K562 (cell line): ENCODE results near the gene APBA2. TPM values are rescaled to one million over a fixed set of nuclear protein-coding genes. Genes with fewer than 3 reads are reported as not detected.

Experiments used
- ATAC-seq: fragments of 200-7000 bp; cut with Tn5 transposase; 3 replicates; pipeline ENCODE4 v1.9.1; 2020; ENCODE audit warnings: moderate library complexity
- BruUV-seq: library from RNA; stranded (reverse); fragments of 400-500 nt; replicated peaks from 2 replicates; lab custom pipeline; 2021; lab: Mats Ljungman, UMichigan
- CTCF ChIA-PET: fragments of 300-600 bp; formaldehyde crosslinking; extraction: SDS; loops from one replicate; lab custom pipeline; 2021; ENCODE audit warnings: low intra/inter-chr PET ratio; lab: Yijun Ruan, JAX
- POLR2A ChIA-PET: fragments of 300-600, 350-650 bp; sonication (Branson Sonifier 250); formaldehyde crosslinking; extraction: SDS; loops from one replicate; lab custom pipeline; 2021; ENCODE audit warnings: antibody characterized with exemption, inconsistent platforms; lab: Yijun Ruan, JAX
- DNase-seq, 4 experiments: peaks; one replicate each; pipeline versions ENCODE4 v3.0.0 to v3.0.0-alpha.2; 2011 to 2018; ENCODE audit warnings: low spot score in 3 of 4, mixed read lengths in 3 of 4; ENCODE audit errors: extremely low read depth in 1 of 4
- FAIRE-seq: peaks from 2 replicates; lab custom pipeline; 2011; peaks lifted over from hg19 to GRCh38; lab: Jason Lieb, UNC
- H2AFZ ChIP-seq: 2 replicates; pipeline ENCODE4 v1.6.0; 2011; ENCODE audit warnings: low read depth, low read length, control low read depth, inconsistent platforms
- H3K27ac ChIP-seq: fragments of 200-600 bp; 3 replicates; pipeline ENCODE4 v1.8.0; 2011; ENCODE audit warnings: low read depth, mild to moderate bottlenecking, control low read depth, inconsistent platforms, low read length, moderate library complexity, mixed read lengths; ENCODE audit errors: extremely low read depth
- H3K27me3 ChIP-seq, 2 experiments: fragments of 300-600 bp in 1 of 2; 2 replicates in 1 of 2; 3 replicates in 1 of 2; pipeline versions ENCODE4 v1.6.0 to v1.8.0; 2011; ENCODE audit warnings: inconsistent platforms in 2 of 2, low read length in 2 of 2, mild to moderate bottlenecking in 1 of 2, mixed read lengths in 1 of 2, moderate library complexity in 1 of 2; ENCODE audit not compliant: control insufficient read depth in 2 of 2, insufficient read depth in 2 of 2
- H3K36me3 ChIP-seq: fragments of 300-600 bp; 3 replicates; pipeline ENCODE4 v1.8.0; 2011; ENCODE audit warnings: mild to moderate bottlenecking, low read length, inconsistent platforms; ENCODE audit not compliant: control insufficient read depth, insufficient read depth
- H3K4me1 ChIP-seq, 2 experiments: fragments of 200-600 bp in 1 of 2; replicated peaks in 1 of 2; 2 replicates in 1 of 2; 3 replicates in 1 of 2; pipeline versions ENCODE4 v1.5.1 to v1.8.0; 2011; ENCODE audit warnings: inconsistent platforms in 2 of 2, low read length in 2 of 2, mild to moderate bottlenecking in 1 of 2, mixed read lengths in 1 of 2, moderate library complexity in 1 of 2; ENCODE audit not compliant: control insufficient read depth in 2 of 2, insufficient read depth in 2 of 2
- H3K4me2 ChIP-seq: 2 replicates; pipeline ENCODE4 v1.6.1; 2011; ENCODE audit warnings: low read length, control low read depth, inconsistent platforms, mixed read lengths; ENCODE audit not compliant: insufficient read depth
- H3K4me3 ChIP-seq: fragments of 200-600 bp; sonication (generic), shearing (Covaris generic); 2 replicates; pipeline ENCODE4 v1.5.1; 2016; ENCODE audit warnings: control low read depth, inconsistent platforms
- H3K79me2 ChIP-seq: fragments of 200-600 bp; 3 replicates; pipeline ENCODE4 v1.8.0; 2011; ENCODE audit warnings: low read length, inconsistent platforms; ENCODE audit not compliant: control insufficient read depth, insufficient read depth
- H3K9ac ChIP-seq, 2 experiments: 2 replicates each; pipeline versions ENCODE4 v1.6.0 to v1.6.1; 2011; ENCODE audit warnings: low read depth in 2 of 2, low read length in 2 of 2, control low read depth in 1 of 2, inconsistent platforms in 1 of 2, mild to moderate bottlenecking in 1 of 2, mixed read lengths in 1 of 2; ENCODE audit not compliant: insufficient read depth in 1 of 2
- H3K9me1 ChIP-seq: one replicate; pipeline ENCODE4 v1.6.0; 2011; ENCODE audit warnings: inconsistent platforms, mild to moderate bottlenecking, low read length, moderate library complexity; ENCODE audit not compliant: control insufficient read depth, insufficient read depth
- H3K9me3 ChIP-seq: replicated peaks from 2 replicates; pipeline ENCODE4 v1.5.1; 2011; ENCODE audit warnings: low read depth, low read length, inconsistent platforms; ENCODE audit not compliant: control insufficient read depth, insufficient read depth
- H4K20me1 ChIP-seq: replicated peaks from 2 replicates; pipeline ENCODE4 v1.6.1; 2011; ENCODE audit warnings: low read length, inconsistent platforms, mixed read lengths; ENCODE audit not compliant: control insufficient read depth, insufficient read depth
- MAZ ChIP-seq, 2 experiments: fragments of 450-650 bp in 1 of 2; sonication (generic) in 1 of 2; formaldehyde crosslinking; IDR thresholded peaks in 1 of 2; conservative IDR thresholded peaks in 1 of 2; 2 replicates each; pipeline versions ENCODE4 v1.4.0 to v1.5.0; 2020; ENCODE audit warnings: mild to moderate bottlenecking in 1 of 2, missing genetic modification reagents in 1 of 2
- MIER1 ChIP-seq: fragments of 450-650 bp; IDR thresholded peaks from 2 replicates; pipeline ENCODE4 v1.6.1; 2016; ENCODE audit warnings: antibody characterized with exemption, mild to moderate bottlenecking, low read depth
- ZBTB49 ChIP-seq: sonication (generic); formaldehyde crosslinking; IDR thresholded peaks from 2 replicates; pipeline ENCODE4 v1.8.0; 2022; ENCODE audit warnings: missing genetic modification reagents, mild to moderate bottlenecking, borderline replicate concordance
- ZFX ChIP-seq: sonication (generic); formaldehyde crosslinking; IDR thresholded peaks from 2 replicates; pipeline ENCODE4 v1.8.0; 2022; ENCODE audit warnings: mild to moderate bottlenecking, missing genetic modification reagents, moderate library complexity
- ZNF239 ChIP-seq: fragments of 250-450 bp; sonication (Bioruptor Pico); IDR thresholded peaks from 2 replicates; pipeline ENCODE4 v1.4.0; 2020; ENCODE audit warnings: mild to moderate bottlenecking
- ZNF589 ChIP-seq: fragments of 200-800 bp; sonication (Bioruptor generic); IDR thresholded peaks from 2 replicates; pipeline ENCODE4 v1.6.1; 2016; ENCODE audit warnings: low read depth, missing genetic modification characterization, missing compliant biosample characterization
- WGBS: fragments of 100-300 bp; shearing (Covaris generic); methylation state at CpG from one replicate; pipeline ENCODE4 v1.1.6; 2016; ENCODE audit warnings: low coverage, mixed read lengths; ENCODE audit not compliant: insufficient coverage; ENCODE audit errors: missing lambda C conversion rate; 5-methylcytosine and 5-hydroxymethylcytosine counted together
- in situ Hi-C: fragments of 300-500 bp; cut with MboI; formaldehyde crosslinking; loops from 4 replicates; pipeline ENCODE4 v1.15.0; 2018; ENCODE audit warnings: inconsistent platforms, mixed read lengths
- intact Hi-C: fragments of 100-400 bp; cut with micrococcal nuclease; formaldehyde crosslinking; loops from 2 replicates; pipeline ENCODE4 v1.14.2; 2022
- polyA plus RNA-seq, 8 experiments: library from polyadenylated mRNA; depleted of rRNA in 4 of 8; stranded (reverse) in 5 of 8; unstranded in 3 of 8; fragments of >200 nt; fragmentation: Nextera tagmentation in 2 of 8; fragmentation: Illumina TruSeq in 1 of 8; extraction: Ambion mirVana in 2 of 8; extraction: Trizol in 1 of 8; gene quantifications; 2 replicates each; pipeline versions ENCODE4 v1.2.1 to v1.2.3, GENCODE V29; 2011 to 2014; ENCODE audit warnings: inconsistent platforms in 1 of 8, missing spikeins in 1 of 8
- total RNA-seq, 7 experiments: library from RNA; depleted of rRNA in 6 of 7; stranded (reverse); fragments of >200 nt in 6 of 7; fragmentation: Illumina TruSeq in 2 of 7; extraction: Trizol in 2 of 7; gene quantifications; 2 replicates each; pipeline versions ENCODE4 v1.2.1 to v1.2.3, GENCODE V29; 2011 to 2021; ENCODE audit warnings: low replicate concordance in 1 of 7

Gene APBA2
- total and polyA plus RNA-seq, 9 of the 15 experiments (the other 6 are each of a cell fraction or from before 2014, with no cell fraction given): 0.24 to 40.9 (median 25.2) TPM

GRCh38 chr15:29039466-29040369, 153.9 kb downstream of the APBA2 start:
- H3K4me2 ChIP-seq: no peak overlapping the region
- no peak overlapping the region for H2AFZ ChIP-seq
- no peaks in the 10 kb centered on the region; a peak in 1 of 5 replicates for H3K4me1 ChIP-seq
- ATAC-seq: no peak
- ChIA-PET POLR2A (no interaction called here), CTCF (no interaction called here)
- BruUV-seq: no TSS peak
- in situ Hi-C loops (no loop called here), intact Hi-C loops (no loop called here)
- H3K27me3 ChIP-seq: no peaks in the 10 kb centered on the region
- H3K27ac ChIP-seq: no peak overlapping the region
- DNase-seq: no peak
- H4K20me1 ChIP-seq: no peaks in the 10 kb centered on the region
- no peak for FAIRE-seq
- no peaks in the 10 kb centered on the region for H3K79me2 ChIP-seq
- no peaks in the 10 kb centered on the region for H3K36me3 ChIP-seq
- TF ChIP-seq ZFX (CRISPR knock-in tag) (no peak), MIER1 (no peak), MAZ (CRISPR knock-in tag; conservative IDR thresholded peaks at IDR 0.05 in 1 of 2, IDR thresholded peaks at IDR 0.05 in 1 of 2) (no peak), ZNF239 (CRISPR knock-in tag) (no peak), ZBTB49 (CRISPR knock-in tag) (no peak), ZNF589 (CRISPR knock-in tag) (no peak)
- no peak overlapping the region for H3K9ac ChIP-seq
- H3K9me3 ChIP-seq: 0 out of 2 replicates have a peak, but pooled peaks cover 1% of the 10 kb centered on the region
- no peak overlapping the region for H3K4me3 ChIP-seq
- H3K9me1 ChIP-seq: no peaks in the 10 kb centered on the region
- 61% methylated on average over 13 of the region's 13 CpGs for WGBS
